ENCODE results near the gene GTF3C5.
"Not testable (repeated sequence)": the region's sequence is repeated elsewhere in the genome, so short reads cannot be mapped to it uniquely, and the experiment has no call there.

Gene GTF3C5

GRCh38 chr9:133064241-133065069, 33.7 kb downstream of the GTF3C5 start:
- ChIA-PET CTCF (interaction anchor here (1.5 to 1.8 kb wide), 2 partner anchors 80 to 83 kb away, joined by 5 read pairs; no protein-coding TSS in a partner anchor), POLR2A (interaction anchor here (0.5 kb wide), 1 partner anchor 80 kb away, joined by 6 read pairs; no protein-coding TSS in a partner anchor)
- no peak for DNase-seq (ENCODE audit: extremely low spot score)
- TF ChIP-seq CTCF (IDR thresholded peaks at IDR 0.05; ENCODE audit: control extremely low read depth, extremely low read depth, low read depth, missing control alignments): no peak

GRCh38 chr9:133065070-133065388, 34.2 kb downstream of the GTF3C5 start:
- ChIA-PET CTCF (interaction anchor here (1.5 kb wide), 1 partner anchor 80 kb away, joined by 5 read pairs; no protein-coding TSS in a partner anchor), POLR2A (interaction anchor here (0.7 kb wide), 1 partner anchor 746 kb away, joined by 5 read pairs; no protein-coding TSS in a partner anchor)
- no peak for TF ChIP-seq CTCF (IDR thresholded peaks at IDR 0.05; ENCODE audit: control extremely low read depth, extremely low read depth, low read depth, missing control alignments)
- no peak for DNase-seq (ENCODE audit: extremely low spot score)

GRCh38 chr9:133066181-133066983, 35.6 kb downstream of the GTF3C5 start:
- CTCF ChIA-PET: interaction anchor here (1.4 to 1.5 kb wide), 2 partner anchors 8 to 78 kb away, joined by 4 to 5 read pairs; no protein-coding TSS in a partner anchor
- POLR2A ChIA-PET: interaction anchor here (0.8 kb wide), 1 partner anchor 49 kb away, joined by 3 read pairs; no protein-coding TSS in a partner anchor
- no peak for DNase-seq (ENCODE audit: extremely low spot score)
- no peak for TF ChIP-seq CTCF (IDR thresholded peaks at IDR 0.05; ENCODE audit: control extremely low read depth, extremely low read depth, low read depth, missing control alignments)

GRCh38 chr9:133067006-133067405, 36.2 kb downstream of the GTF3C5 start:
- CTCF ChIA-PET: interaction anchor here (0.7 to 1.4 kb wide), 2 partner anchors 9 to 13 kb away, joined by 3 to 4 read pairs; no protein-coding TSS in a partner anchor
- no peak for DNase-seq (ENCODE audit: extremely low spot score)
- POLR2A ChIA-PET: no interaction called here
- TF ChIP-seq CTCF (IDR thresholded peaks at IDR 0.05; ENCODE audit: control extremely low read depth, extremely low read depth, low read depth, missing control alignments): no peak

- ChIA-PET CTCF (interaction anchor here (0.7 to 1.4 kb wide), 2 partner anchors 10 to 13 kb away, joined by 3 to 4 read pairs; no protein-coding TSS in a partner anchor), POLR2A (no interaction called here)
These were observed 37.0 kb downstream of the GTF3C5 start for GRCh38 chr9:133067813-133068212.

GRCh38 chr9:133068431-133068830, 37.6 kb downstream of the GTF3C5 start:
- POLR2A ChIA-PET, CTCF ChIA-PET: not testable (repeated sequence)

More at GRCh38 chr9:133067813-133068212, 37.0 kb downstream of the GTF3C5 start:
- no peak for DNase-seq (ENCODE audit: extremely low spot score)
- no peak for TF ChIP-seq CTCF (IDR thresholded peaks at IDR 0.05; ENCODE audit: control extremely low read depth, extremely low read depth, low read depth, missing control alignments)

GRCh38 chr9:133070500-133070961, 39.7 kb downstream of the GTF3C5 start:
- DNase-seq (ENCODE audit: extremely low spot score); POLR2A ChIA-PET; CTCF ChIA-PET: not testable (repeated sequence)

More at GRCh38 chr9:133068431-133068830, 37.6 kb downstream of the GTF3C5 start:
- DNase-seq (ENCODE audit: extremely low spot score): not testable (repeated sequence)

- CTCF ChIA-PET; POLR2A ChIA-PET; DNase-seq (ENCODE audit: extremely low spot score): not testable (repeated sequence)
These were observed 40.2 kb downstream of the GTF3C5 start for GRCh38 chr9:133070985-133071384.
